ENCODE measurements around the gene RCOR2.

The RCOR2 gene

GRCh38 chr11:63906087-63906486 is 10.9 kb downstream of the RCOR2 start:
- ChIA-PET CTCF (interaction anchor here (0.8 to 5.8 kb wide), 12 partner anchors 9 to 68 kb away, joined by 3 to 46 read pairs (median 5); partner anchors contain the start of genes MARK2 and RCOR2), POLR2A (interaction anchor here (1.4 kb wide), 1 partner anchor 12 kb away, joined by 4 read pairs; no protein-coding TSS in a partner anchor)
- no peak overlapping the region for H3K4me3 ChIP-seq (ENCODE audit: low read depth, low read length)
- TF ChIP-seq CTCF (IDR thresholded peaks at IDR 0.05; ENCODE audit: insufficient read depth, low read length, missing control alignments), result no peak
- DNase-seq (ENCODE audit: low read depth, low spot score), result no peak

- no peak overlapping the region for H3K4me3 ChIP-seq (ENCODE audit: low read depth, low read length)
- TF ChIP-seq CTCF (IDR thresholded peaks at IDR 0.05; ENCODE audit: insufficient read depth, low read length, missing control alignments), result no peak
- ChIA-PET POLR2A (no interaction called here), CTCF (interaction anchor here (1.0 to 5.8 kb wide), 4 partner anchors 9 to 67 kb away, joined by 3 to 46 read pairs (median 4); partner anchors contain the start of gene MARK2)
- DNase-seq (ENCODE audit: low read depth, low spot score), result no peak
These were observed 11.8 kb downstream of the RCOR2 start for GRCh38 chr11:63905179-63905578.

- H3K4me3 ChIP-seq (ENCODE audit: low read depth, low read length), result no peak overlapping the region
- DNase-seq (ENCODE audit: low read depth, low spot score), result no peak
- no peak for TF ChIP-seq CTCF (IDR thresholded peaks at IDR 0.05; ENCODE audit: insufficient read depth, low read length, missing control alignments)
- POLR2A ChIA-PET, result no interaction called here
- CTCF ChIA-PET, result interaction anchor here (1.0 to 5.8 kb wide), 4 partner anchors 9 to 67 kb away, joined by 3 to 46 read pairs (median 4); partner anchors contain the start of gene MARK2
These were observed 12.2 kb downstream of the RCOR2 start for GRCh38 chr11:63904743-63905142.

GRCh38 chr11:63903884-63904283 is 13.1 kb downstream of the RCOR2 start:
- no peak for TF ChIP-seq CTCF (IDR thresholded peaks at IDR 0.05; ENCODE audit: insufficient read depth, low read length, missing control alignments)
- H3K4me3 ChIP-seq (ENCODE audit: low read depth, low read length), result no peak overlapping the region
- ChIA-PET POLR2A (no interaction called here), CTCF (interaction anchor here (5.8 kb wide), 1 partner anchor 66 kb away, joined by 46 read pairs; the partner anchor contains the start of gene MARK2)
- DNase-seq (ENCODE audit: low read depth, low spot score), result no peak

- no peak overlapping the region for H3K4me3 ChIP-seq (ENCODE audit: low read depth, low read length)
- CTCF ChIA-PET, result interaction anchor here (6.0 kb wide), 1 partner anchor 65 kb away, joined by 37 read pairs; no protein-coding TSS in a partner anchor
- no peak for DNase-seq (ENCODE audit: low read depth, low spot score)
- POLR2A ChIA-PET, result no interaction called here
- peak; percentile 52 for TF ChIP-seq CTCF (IDR thresholded peaks at IDR 0.05; ENCODE audit: insufficient read depth, low read length, missing control alignments)
These were observed 15.3 kb downstream of the RCOR2 start for GRCh38 chr11:63901660-63902059.

GRCh38 chr11:63897459-63898146 is 19.4 kb downstream of the RCOR2 start:
- no peak overlapping the region for H3K4me3 ChIP-seq (ENCODE audit: low read depth, low read length)
- DNase-seq (ENCODE audit: low read depth, low spot score), result no peak
- no peak for TF ChIP-seq CTCF (IDR thresholded peaks at IDR 0.05; ENCODE audit: insufficient read depth, low read length, missing control alignments)
- ChIA-PET POLR2A (no interaction called here), CTCF (interaction anchor here (0.9 to 6.0 kb wide), 3 partner anchors 9 to 61 kb away, joined by 3 to 37 read pairs (median 16); no protein-coding TSS in a partner anchor)
